Caki2 (cell line): ENCODE measurements around the gene CDC42BPB. TPM values are rescaled to one million over a fixed set of nuclear protein-coding genes. Genes with fewer than 3 reads are reported as not detected.

Experiments used
- DNase-seq: peaks from one replicate; pipeline ENCODE4 v3.0.0-alpha.2; 2015; ENCODE audit warnings: low read depth
- in situ Hi-C: cut with HindIII; loops from 2 replicates; pipeline ENCODE4 v1.10.0; 2016; ENCODE audit warnings: low sequenced_read_pairs, low pct_unique_long_range_greater_than_20kb, mixed read lengths
- total RNA-seq: library from RNA; depleted of rRNA; stranded (reverse); fragments of >200 nt; shearing (Covaris generic); gene quantifications from 2 replicates; pipeline ENCODE4 v1.2.3, GENCODE V29; 2014; ENCODE audit warnings: low replicate concordance

Gene CDC42BPB
- total RNA-seq, 1 experiment from 2014 or later = 12.9 TPM

GRCh38 chr14:102920273-102920997 lies 136.9 kb downstream of the CDC42BPB start:
- in situ Hi-C loops = no loop called here
- DNase-seq = no peak

GRCh38 chr14:102918438-102918837 lies 138.9 kb downstream of the CDC42BPB start:
- no peak for DNase-seq
- in situ Hi-C loops = no loop called here

GRCh38 chr14:102917469-102918211 lies 139.7 kb downstream of the CDC42BPB start:
- in situ Hi-C loops = no loop called here
- peak; percentile 10 for DNase-seq

- in situ Hi-C loops = no loop called here
- no peak for DNase-seq
Measured at GRCh38 chr14:102917056-102917385, 140.3 kb downstream of the CDC42BPB start.

GRCh38 chr14:102916347-102917055 lies 140.8 kb downstream of the CDC42BPB start:
- in situ Hi-C loops = no loop called here
- DNase-seq = no peak

GRCh38 chr14:102915292-102916110 lies 141.8 kb downstream of the CDC42BPB start:
- in situ Hi-C loops = no loop called here
- no peak for DNase-seq

GRCh38 chr14:102914474-102915291 lies 142.7 kb downstream of the CDC42BPB start:
- no peak for DNase-seq
- in situ Hi-C loops = no loop called here

GRCh38 chr14:102913341-102914211 lies 143.8 kb downstream of the CDC42BPB start:
- in situ Hi-C loops = no loop called here

GRCh38 chr14:102911991-102912761 lies 145.2 kb downstream of the CDC42BPB start:
- in situ Hi-C loops = no loop called here

More at GRCh38 chr14:102913341-102914211, 143.8 kb downstream of the CDC42BPB start:
- DNase-seq = no peak

GRCh38 chr14:102911541-102911951 lies 145.8 kb downstream of the CDC42BPB start:
- DNase-seq = no peak
- in situ Hi-C loops = no loop called here

More at GRCh38 chr14:102911991-102912761, 145.2 kb downstream of the CDC42BPB start:
- no peak for DNase-seq

GRCh38 chr14:102910442-102910841 lies 146.9 kb downstream of the CDC42BPB start:
- in situ Hi-C loops = no loop called here
- no peak for DNase-seq

- no peak for DNase-seq
- in situ Hi-C loops = no loop called here
Measured at GRCh38 chr14:102909911-102910310, 147.4 kb downstream of the CDC42BPB start.

GRCh38 chr14:102909462-102909861 lies 147.9 kb downstream of the CDC42BPB start:
- no peak for DNase-seq
- in situ Hi-C loops = no loop called here

- no peak for DNase-seq
- in situ Hi-C loops = no loop called here
Measured at GRCh38 chr14:102908766-102909455, 148.4 kb downstream of the CDC42BPB start.

- in situ Hi-C loops = no loop called here
Measured at GRCh38 chr14:102907980-102908730, 149.2 kb downstream of the CDC42BPB start.

More at GRCh38 chr14:102907980-102908730, 149.2 kb downstream of the CDC42BPB start:
- DNase-seq = no peak
